Fibroblast of skin of scalp (primary cell): ENCODE results near the gene C20orf204.

ENCODE experiments used
- DNase-seq: peaks from one replicate; pipeline ENCODE4 v3.0.0-alpha.2; 2013

The C20orf204 gene

GRCh38 chr20:64072498-64073063, 36.6 kb downstream of the C20orf204 start:
- no peak for DNase-seq

GRCh38 chr20:64073476-64074183, 37.6 kb downstream of the C20orf204 start:
- no peak for DNase-seq

GRCh38 chr20:64074184-64074789, 38.3 kb downstream of the C20orf204 start:
- no peak for DNase-seq

- no peak for DNase-seq
Observed at GRCh38 chr20:64074963-64075362, 39.0 kb downstream of the C20orf204 start.

GRCh38 chr20:64075556-64075955, 39.6 kb downstream of the C20orf204 start:
- no peak for DNase-seq

GRCh38 chr20:64076061-64076997, 40.3 kb downstream of the C20orf204 start:
- DNase-seq, result no peak

GRCh38 chr20:64077094-64077493, 41.1 kb downstream of the C20orf204 start:
- DNase-seq, result no peak

- no peak for DNase-seq
Observed at GRCh38 chr20:64077541-64077875, 41.5 kb downstream of the C20orf204 start.

- no peak for DNase-seq
Observed at GRCh38 chr20:64077876-64078551, 42.0 kb downstream of the C20orf204 start.

GRCh38 chr20:64078934-64079272, 42.9 kb downstream of the C20orf204 start:
- DNase-seq, result no peak

GRCh38 chr20:64079273-64080012, 43.5 kb downstream of the C20orf204 start, which contains the start of gene RGS19:
RGS19 (minus strand) TSS chr20:64079518; CDS start chr20:64076886, 2,632 bp downstream.
- peak; percentile 73 for DNase-seq

- DNase-seq, result peak; percentile 9
Observed at GRCh38 chr20:64080013-64080812, 44.2 kb downstream of the C20orf204 start, which contains the start of gene OPRL1. OPRL1 (plus strand) TSS chr20:64080082; CDS start chr20:64092721, 12,639 bp downstream.

- no peak for DNase-seq
Observed at GRCh38 chr20:64080813-64081623, 45.0 kb downstream of the C20orf204 start.

- DNase-seq, result no peak
Observed at GRCh38 chr20:64081624-64081964, 45.6 kb downstream of the C20orf204 start.

- no peak for DNase-seq
Observed at GRCh38 chr20:64082126-64082731, 46.2 kb downstream of the C20orf204 start.

GRCh38 chr20:64082820-64083377, 46.9 kb downstream of the C20orf204 start:
- no peak for DNase-seq

- peak; percentile 71 for DNase-seq
Observed at GRCh38 chr20:64083378-64083803, 47.4 kb downstream of the C20orf204 start.

GRCh38 chr20:64083804-64084684, 48.1 kb downstream of the C20orf204 start, which contains the start of gene LKAAEAR1:
LKAAEAR1 (minus strand) TSS chr20:64084398; CDS start chr20:64084219, 179 bp downstream.
- no peak for DNase-seq
